HuH-7.5 (cell line): ENCODE data around the gene TSPAN12.

Source experiments
- DNase-seq: peaks from one replicate; pipeline ENCODE4 v3.0.0; 2011; ENCODE audit warnings: low spot score

Gene TSPAN12

DNA sequence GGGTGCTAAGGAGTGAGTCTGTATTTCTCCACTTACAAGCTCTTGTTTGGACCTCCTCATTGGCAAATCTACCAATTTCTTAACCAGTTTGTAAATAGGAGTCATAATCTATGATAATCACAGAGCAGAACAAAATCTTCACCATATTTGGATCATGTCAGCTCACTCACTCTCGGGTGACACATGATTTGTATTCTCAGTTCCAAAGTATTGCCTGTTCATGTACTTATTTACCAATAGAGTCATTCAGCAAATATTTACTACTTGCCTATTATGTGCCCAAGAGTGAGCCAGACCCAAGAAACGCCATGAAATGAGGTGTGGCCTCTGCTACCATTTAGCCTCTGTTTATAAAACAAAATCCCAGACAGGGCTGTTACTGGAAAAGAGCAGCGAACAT lies 114.8 kb downstream of the TSPAN12 start:
- no peak for DNase-seq

DNA sequence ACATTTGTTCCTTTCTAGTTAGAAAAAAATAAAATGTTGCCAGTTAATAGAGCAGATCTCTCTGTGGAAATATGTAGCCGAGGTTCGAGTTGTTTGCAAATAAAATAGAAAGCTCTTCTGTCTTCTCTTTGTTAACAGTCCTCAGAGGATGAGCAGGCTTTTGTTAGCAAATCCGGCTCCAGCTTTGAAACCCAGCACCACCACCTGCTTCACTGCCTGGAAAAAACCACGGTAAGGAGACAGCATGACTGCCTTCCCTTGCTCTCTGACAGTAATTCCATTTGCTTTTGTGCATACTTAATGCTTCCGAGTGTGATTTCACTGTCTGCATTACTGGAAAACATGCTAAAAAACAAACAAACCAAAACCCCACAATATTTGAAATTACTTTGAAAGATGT lies 115.6 kb downstream of the TSPAN12 start:
- DNase-seq: no peak

DNA sequence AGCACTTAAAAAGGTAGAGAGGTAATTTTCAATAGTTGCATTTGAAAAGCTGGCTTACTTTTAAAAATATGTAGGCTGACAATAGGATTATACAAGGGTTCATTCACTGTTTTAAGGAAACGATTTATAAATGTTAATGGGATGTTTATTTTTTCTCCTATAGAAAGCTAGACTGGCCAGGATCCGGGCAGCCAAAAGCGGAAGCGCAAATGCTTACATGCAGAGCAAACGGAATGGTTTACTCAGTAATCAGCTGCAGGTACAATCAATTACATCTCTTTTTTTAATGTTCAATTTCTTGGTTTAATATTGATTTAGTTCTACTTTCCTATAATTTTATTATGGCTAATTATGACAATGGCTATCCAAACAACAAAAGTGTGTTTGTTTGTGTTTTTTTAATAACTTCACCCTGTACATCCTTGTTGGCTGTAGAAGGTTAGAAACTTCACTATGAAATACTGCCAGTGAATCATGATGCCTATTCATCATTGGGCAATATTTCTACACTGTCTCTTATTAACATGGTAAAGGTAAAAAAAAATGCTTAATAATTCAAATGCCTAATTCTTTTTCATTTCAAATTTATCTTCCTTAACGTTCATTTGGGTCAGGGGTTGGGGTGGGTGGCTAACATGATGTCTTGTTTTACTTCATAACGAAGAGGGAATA lies 116.4 kb downstream of the TSPAN12 start:
- no peak for DNase-seq

DNA sequence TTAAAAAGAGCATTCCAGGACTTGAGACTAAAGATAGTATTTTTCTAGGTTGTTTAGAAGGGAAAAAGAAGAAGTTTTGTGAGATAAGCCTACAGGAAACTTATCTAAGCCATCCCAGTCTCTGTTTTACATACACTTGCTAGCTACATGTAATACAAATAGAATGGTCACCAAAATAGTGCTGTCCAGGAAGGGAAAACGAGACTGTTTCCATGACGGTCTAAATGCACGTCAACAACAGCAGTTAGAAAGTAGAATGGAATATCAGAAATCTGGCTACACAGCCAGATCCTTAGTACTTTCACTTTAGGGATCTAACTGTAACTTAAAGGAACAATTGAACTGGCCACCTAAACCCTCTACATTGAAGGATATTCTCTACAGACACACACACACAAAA lies 117.6 kb downstream of the TSPAN12 start:
- DNase-seq: no peak

DNA sequence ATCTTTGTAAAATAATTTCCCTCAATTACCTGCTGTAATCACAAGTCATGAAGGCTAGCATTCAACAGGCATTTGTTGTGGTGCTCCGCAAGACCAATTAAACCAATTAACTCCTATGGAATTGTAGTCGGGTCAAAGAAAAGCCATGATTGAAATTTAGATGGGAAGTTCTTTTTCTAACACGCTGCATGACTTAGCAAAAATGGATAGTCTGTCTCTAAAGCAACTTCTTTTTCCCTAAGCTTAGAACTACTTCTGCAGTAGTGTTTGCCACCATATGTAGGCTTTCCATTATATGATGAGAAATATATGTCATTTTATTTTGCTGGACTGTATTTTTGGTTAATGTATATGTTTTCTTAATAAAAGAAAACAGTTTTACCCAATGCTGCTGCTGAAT lies 119.1 kb downstream of the TSPAN12 start:
- no peak for DNase-seq
